Posterior vena cava (tissue), 2 donors: ENCODE data around the gene OR2G6. TPM values are rescaled to one million over a fixed set of nuclear protein-coding genes. Genes with fewer than 3 reads are reported as not detected.
"Not testable (repeated sequence)": the region's sequence is repeated elsewhere in the genome, so short reads cannot be mapped to it uniquely, and the experiment has no call there.

Source experiments
- DNase-seq: peaks from one replicate; pipeline ENCODE4 v3.0.0-alpha.2; 2020; ENCODE audit warnings: low spot score
- intact Hi-C, 2 donors: fragments of 100-400 bp; cut with DNase I; formaldehyde crosslinking; loops; one replicate each; pipeline versions ENCODE4 v1.14.1 to v1.14.2; 2022 to 2023
- long read RNA-seq, 2 donors: library from polyadenylated mRNA; unstranded; transcript quantifications; one replicate each; pipeline ENCODE4 v2.0.0, GENCODE V29; 2020 to 2021
- total RNA-seq, 2 donors: library from RNA; stranded (reverse); fragmentation: NEBNext Ultra II Directional; extraction: Animal tissue kit (Norgen Biotek cat#: 25700); gene quantifications; one replicate each; pipeline ENCODE4 v1.2.1, GENCODE V29; 2021
- donor health status: DM: yes; HTN: yes; CAD: no.
- donor health status: DM: yes; HTN: yes; CAD: no.

Gene OR2G6
- not detected for total RNA-seq
- long read RNA-seq, donor 1 = 0 reads
- long read RNA-seq, donor 2 = 0 reads

DNA sequence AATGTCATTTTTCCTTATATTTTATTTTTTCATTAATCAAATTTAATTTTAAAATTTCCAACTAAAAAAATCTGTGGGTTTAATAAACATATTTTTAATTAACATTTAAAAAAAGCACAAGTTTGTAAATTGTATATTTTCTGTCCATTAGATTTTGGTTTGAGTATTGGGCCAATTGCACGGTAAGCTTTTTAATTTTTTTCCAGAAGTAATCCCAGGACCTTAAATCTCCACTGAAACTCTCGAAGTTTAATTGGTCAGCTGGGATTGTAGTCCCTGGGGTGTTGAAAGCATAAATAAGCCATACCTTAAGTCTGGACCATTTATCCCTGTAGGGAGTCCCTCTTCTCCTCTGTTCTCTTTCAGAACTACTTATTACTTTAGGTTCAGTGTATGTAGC is at the start of gene OR2G6:
OR2G6 (plus strand) TSS at position 301 of the 400 bp plus-strand sequence. CDS start 13,574 bp downstream, outside the sequence.
- intact Hi-C loops, DNase-seq: not testable (repeated sequence)

DNA sequence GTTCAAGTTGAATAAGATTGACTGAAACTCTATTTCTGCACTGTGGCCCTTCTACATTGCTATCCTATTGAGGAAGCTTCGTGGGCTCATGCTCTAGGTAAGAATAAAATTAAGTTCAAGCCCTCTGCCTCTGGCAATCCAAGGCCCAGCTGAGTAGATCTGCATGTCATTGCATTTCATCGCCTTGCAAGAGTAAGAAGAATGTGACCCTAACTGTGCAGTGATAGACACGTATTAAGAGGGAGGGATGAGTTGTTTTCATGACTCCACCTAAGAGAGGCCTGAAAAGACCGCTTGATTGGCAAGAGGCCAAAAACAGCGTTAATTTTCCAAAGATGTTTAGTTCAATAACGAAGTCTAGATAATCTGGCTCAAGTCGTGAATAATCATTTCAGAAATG is 48.8 kb upstream of the OR2G6 start:
- DNase-seq, intact Hi-C loops: not testable (repeated sequence)

DNA sequence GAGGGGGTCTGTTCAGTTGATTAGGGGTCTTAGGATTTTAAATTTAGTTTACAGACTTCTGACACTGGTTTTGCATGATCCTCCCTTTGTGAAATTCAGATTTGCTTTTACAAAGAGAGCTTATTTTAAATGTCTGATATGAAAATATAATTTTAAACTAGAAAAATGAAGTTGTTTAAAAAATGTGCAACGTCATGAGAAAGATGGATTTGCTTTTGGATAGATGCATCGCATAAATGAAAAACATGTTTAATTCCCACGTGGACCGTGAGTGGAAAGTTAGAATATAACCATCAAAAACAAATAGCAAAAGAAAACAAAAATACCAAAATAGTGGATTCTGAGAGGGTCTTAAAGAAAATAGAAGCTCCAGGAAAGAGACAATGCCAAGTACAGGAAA is 36.7 kb upstream of the OR2G6 start:
- DNase-seq = no peak
- intact Hi-C loops = no loop called here

- intact Hi-C loops, DNase-seq: not testable (repeated sequence)
Measured at GRCh38 chr1:248472111-248472510, 35.8 kb upstream of the OR2G6 start.

DNA sequence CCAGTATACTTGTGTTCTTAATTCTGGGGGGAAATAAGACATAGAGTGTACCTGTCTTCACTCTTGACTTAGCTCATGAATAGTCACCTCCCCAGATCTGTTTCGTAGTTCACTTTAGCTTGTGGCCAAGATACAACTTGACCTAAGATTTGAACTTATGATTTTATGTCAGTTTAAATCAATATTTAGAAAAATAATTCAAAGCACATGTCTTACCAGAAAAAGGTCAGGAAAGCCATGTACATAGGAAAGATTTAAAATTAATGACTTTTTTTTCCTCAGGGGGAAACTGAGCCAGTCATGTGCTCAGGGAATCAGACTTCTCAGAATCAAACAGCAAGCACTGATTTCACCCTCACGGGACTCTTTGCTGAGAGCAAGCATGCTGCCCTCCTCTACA is 34.8 kb upstream of the OR2G6 start, which contains the start of gene OR2T3:
OR2T3 (plus strand) TSS at position 301 of the 400 bp plus-strand sequence; CDS start at position 301, 0 bp downstream.
- intact Hi-C loops, DNase-seq: not testable (repeated sequence)

DNA sequence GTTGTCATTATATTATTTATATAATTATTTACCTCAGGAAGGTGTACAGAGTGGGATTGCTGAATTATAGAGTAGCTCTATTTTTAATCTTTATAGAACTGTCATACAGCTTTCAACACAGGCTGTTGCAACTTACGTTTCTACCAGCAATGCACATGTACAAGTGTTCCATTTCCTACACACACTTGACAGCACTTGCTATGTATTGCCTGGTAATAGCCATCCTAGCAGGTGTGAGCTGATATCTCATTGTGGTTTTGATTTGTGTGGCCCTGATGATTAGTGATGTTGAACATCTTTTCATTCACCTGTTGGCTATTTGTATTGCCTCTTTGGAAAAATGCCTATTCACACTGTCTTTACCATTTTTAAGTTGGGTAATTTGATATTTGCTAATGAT is 32.2 kb upstream of the OR2G6 start:
- intact Hi-C loops, DNase-seq: not testable (repeated sequence)

DNA sequence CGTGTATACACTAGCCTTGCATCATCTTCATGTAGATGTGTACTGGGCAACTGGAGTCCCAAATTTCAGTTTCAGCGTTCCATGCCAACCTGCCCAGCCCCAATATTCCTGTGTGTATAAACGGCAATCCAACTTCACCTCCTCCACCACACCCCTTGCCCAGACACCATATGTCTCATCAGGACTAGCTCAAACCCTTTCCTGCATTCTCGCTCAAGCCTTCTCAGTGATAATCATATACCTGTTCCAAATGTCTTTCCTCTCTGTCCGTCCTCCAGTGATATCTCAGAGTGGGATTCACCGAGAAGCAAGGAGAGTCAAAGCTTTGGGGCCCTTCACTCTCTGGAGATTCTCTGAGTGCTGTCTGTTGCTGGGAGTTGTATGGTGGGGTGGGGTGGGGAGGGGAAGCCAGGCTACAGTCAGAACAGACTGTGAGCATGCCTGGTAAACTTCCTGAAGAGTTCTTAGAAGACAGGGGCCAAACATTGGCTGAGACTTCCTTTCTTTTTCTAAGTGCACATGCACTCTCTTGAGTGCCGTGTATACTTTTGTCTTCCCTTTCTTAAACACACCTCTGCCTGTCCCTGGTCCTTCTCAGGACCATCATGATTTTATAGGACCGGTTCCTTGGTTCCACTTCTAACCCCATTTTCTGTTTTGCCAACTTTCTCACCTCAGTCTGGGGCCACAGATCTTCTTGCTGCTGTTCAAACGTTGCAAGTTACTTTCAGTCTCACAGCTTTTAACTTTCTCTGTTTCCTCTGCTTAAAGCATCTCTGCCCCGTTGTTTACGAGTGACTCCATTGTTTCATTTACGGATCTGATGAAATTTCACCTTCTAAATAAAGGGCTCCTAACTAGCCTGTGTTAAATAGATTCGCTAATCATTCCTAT is 25.9 kb upstream of the OR2G6 start:
- DNase-seq, intact Hi-C loops: not testable (repeated sequence)

DNA sequence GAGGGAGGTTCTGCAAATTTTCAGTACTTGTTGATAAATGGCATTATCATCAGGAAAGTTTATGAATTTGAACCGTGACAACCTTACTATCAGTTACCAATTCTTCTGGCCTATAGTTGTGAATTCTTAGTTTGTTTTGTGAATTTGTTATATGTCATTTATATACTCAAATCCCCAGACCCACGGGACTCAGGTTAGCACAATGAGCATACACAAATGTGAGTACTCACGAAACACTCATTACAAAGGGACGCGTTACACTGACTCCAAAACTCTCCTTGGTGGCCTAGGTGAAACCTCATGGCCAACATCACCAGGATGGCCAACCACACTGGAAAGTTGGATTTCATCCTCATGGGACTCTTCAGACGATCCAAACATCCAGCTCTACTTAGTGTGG is 19.6 kb upstream of the OR2G6 start, which contains the start of gene OR2T5:
OR2T5 (plus strand) TSS at position 301 of the 400 bp plus-strand sequence; CDS start at position 301, 0 bp downstream.
- intact Hi-C loops, DNase-seq: not testable (repeated sequence)

- intact Hi-C loops, DNase-seq: not testable (repeated sequence)
Measured at GRCh38 chr1:248496661-248497060, 11.2 kb upstream of the OR2G6 start.

- intact Hi-C loops, DNase-seq: not testable (repeated sequence)
Measured at GRCh38 chr1:248500305-248501035, 7.4 kb upstream of the OR2G6 start.

DNA sequence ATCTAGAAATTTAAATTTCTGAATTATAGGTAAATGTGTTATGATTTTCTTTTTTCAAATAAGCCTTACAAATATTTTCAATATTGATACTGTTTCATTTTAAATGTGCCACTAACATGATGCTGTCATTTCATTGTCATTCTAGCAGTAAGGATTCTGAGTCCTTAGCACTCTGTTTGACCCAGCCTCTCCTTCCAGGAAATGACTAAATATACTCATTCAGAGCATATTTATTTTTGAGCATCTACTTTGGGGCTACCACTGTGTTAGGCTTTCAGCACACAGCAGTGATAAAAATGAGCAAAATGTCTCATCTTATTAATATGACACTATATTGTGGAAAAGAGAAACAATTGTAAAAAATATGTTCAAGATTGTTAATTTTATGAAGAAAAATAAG is 2.3 kb downstream of the OR2G6 start:
- intact Hi-C loops, DNase-seq: not testable (repeated sequence)

DNA sequence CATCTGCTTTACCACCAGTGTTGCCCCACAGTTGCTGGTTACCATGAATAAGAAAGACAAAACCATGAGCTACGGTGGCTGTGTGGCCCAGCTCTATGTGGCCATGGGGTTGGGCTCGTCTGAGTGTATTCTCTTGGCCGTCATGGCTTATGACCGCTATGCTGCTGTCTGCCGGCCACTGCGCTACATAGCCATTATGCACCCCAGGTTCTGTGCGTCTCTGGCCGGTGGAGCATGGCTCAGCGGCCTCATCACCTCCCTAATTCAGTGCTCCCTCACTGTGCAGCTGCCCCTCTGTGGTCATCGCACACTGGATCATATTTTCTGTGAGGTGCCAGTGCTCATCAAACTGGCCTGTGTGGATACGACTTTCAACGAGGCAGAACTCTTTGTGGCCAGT is 14.0 kb downstream of the OR2G6 start:
- DNase-seq = no peak
- intact Hi-C loops = no loop called here

GRCh38 chr1:248537449-248537848 is 29.6 kb downstream of the OR2G6 start:
- intact Hi-C loops = not testable (repeated sequence)

DNA sequence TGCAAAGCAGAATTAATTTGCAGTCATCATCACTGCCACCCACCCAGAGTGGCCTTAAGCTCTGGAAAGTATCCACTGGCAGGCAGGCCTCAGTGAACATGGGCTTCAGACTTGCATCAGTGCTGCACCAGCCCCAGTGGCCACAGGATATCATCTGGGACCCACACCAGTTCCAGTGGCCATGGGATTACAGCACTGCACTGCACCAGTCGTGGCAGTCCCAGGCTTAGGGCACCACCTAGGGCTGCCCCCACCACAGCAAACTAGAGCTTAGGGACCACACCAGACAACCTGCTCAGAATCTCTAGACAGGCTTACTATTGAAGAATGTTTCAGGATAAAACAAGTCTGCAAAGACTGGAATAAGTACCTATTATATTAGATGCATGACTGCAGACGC is 39.5 kb downstream of the OR2G6 start:
- DNase-seq, intact Hi-C loops: not testable (repeated sequence)

More at GRCh38 chr1:248537449-248537848, 29.6 kb downstream of the OR2G6 start:
- DNase-seq = not testable (repeated sequence)

- intact Hi-C loops, DNase-seq: not testable (repeated sequence)
Measured at GRCh38 chr1:248551027-248551426, 43.2 kb downstream of the OR2G6 start.

DNA sequence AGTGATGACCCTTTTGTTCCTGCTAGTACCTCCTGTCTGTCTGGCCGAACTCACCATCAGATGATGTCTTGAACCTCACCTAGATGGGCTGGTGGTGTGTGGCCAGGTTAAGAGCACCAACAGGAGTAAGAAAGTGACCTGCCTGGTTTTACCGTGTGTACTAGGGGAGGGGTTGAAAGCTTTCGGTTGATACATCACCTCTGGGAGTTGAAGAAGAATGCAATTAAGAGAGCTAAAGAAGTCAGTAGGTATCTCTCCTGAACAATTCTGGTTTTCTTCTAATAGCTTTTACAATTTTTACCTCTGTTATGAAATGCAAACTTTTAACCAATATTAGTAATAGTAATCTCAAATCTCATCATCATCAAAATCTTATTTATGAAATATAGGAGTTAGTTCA is 54.8 kb downstream of the OR2G6 start, which contains the start of gene OR2T29:
OR2T29 (minus strand) TSS at position 101 of the 400 bp plus-strand sequence. CDS start 3,281 bp downstream, outside the sequence.
- intact Hi-C loops = not testable (repeated sequence)

DNA sequence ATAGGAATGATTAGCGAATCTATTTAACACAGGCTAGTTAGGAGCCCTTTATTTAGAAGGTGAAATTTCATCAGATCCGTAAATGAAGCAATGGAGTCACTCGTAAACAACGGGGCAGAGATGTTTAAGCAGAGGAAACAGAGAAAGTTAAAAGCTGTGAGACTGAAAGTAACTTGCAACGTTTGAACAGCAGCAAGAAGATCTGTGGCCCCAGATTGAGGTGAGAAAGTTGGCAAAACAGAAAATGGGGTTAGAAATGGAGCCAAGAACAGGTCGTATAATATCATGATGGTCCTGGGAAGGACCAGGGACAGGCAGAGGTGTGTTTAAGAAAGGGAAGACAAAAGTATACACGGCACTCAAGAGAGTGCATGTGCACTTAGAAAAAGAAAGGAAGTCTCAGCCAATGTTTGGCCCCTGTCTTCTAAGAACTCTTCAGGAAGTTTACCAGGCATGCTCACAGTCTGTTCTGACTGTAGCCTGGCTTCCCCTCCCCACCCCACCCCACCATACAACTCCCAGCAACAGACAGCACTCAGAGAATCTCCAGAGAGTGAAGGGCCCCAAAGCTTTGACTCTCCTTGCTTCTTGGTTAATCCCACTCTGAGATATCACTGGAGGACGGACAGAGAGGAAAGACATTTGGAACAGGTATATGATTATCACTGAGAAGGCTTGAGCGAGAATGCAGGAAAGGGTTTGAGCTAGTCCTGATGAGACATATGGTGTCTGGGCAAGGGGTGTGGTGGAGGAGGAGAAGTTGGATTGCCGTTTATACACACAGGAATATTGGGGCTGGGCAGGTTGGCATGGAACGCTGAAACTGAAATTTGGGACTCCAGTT is 57.9 kb downstream of the OR2G6 start:
- intact Hi-C loops, DNase-seq: not testable (repeated sequence)

More for the DNA sequence above, 54.8 kb downstream of the OR2G6 start, which contains the start of gene OR2T29:
- DNase-seq = not testable (repeated sequence)

- intact Hi-C loops, DNase-seq: not testable (repeated sequence)
Measured at GRCh38 chr1:248569049-248569448, 61.2 kb downstream of the OR2G6 start.
